NCI-H524 (cell line): ENCODE measurements around the gene VWA1.
"Not testable (repeated sequence)": the region's sequence is repeated elsewhere in the genome, so short reads cannot be mapped to it uniquely, and the experiment has no call there.

Experiments used
- DNase-seq, 2 experiments: peaks; one replicate each; lab custom pipeline; 2025; lab: John Stamatoyannopoulos, UW

Gene VWA1

DNA sequence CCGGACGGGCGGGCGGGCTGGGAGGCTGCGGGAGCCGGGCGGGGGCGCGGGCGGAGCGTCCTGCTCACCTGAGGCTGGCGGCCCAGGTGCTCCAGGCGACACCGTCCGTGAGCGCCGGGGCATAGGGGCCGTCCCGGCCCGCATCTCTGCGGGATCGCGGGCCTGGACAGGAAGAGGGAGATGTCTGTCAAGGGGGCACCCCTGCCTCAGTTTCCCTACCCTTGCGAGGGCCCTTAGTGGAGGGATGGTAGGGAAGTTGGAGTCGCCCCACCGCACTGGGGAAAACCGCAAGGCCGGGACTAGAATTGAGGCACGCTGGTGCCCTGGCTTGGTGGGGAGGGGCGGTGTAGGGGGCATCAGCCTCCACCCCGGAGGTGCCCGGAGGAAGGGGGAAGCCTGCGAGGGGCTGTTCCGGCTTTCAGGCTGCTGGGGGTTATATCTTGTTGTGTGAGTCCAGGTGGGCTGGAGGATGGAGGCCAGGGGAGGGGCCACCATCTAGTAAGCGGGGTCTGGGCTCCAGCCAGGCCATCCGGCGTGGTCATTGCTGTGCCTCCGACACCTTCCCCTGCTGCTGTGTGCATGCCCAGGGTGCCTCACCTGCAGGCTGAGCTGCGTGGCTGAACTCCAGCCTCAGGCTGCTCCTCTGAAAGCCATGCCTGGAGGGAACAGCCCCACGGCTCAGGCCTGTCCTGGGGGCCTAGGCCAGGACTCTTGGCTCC is 580 bp downstream of the VWA1 start:
- no peak for DNase-seq

- DNase-seq, result no peak
These were observed 1.1 kb downstream of the VWA1 start for GRCh38 chr1:1436630-1437032.

GRCh38 chr1:1437033-1437903 is 1.8 kb downstream of the VWA1 start:
- peak; percentile 38 to 73 for DNase-seq

DNA sequence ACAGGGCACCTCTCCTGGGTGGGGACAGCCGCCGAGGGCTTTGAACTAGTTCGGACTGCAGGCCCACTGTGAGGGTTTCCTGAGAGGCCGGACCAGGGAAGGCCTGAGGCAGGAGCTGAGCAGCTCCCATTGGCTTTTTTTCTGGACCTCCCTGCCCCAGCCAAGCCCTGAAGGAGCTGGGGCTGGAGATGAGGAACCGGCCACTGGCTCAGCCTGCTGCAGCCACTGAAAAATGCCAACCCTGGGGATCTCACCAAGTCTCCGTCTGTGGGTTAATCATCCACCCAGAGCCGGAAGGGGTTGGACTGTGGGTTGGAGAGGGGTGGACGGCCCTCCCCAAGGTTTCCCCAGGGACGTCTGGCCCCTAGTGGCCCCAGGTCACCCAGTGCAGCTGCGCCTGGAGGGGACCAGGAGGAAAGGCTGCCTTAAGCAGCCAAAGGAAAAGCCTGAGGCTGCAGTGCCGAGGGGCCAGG is 2.5 kb downstream of the VWA1 start:
- DNase-seq, result no peak

- no peak for DNase-seq
These were observed 3.3 kb downstream of the VWA1 start for GRCh38 chr1:1438531-1439381.

DNA sequence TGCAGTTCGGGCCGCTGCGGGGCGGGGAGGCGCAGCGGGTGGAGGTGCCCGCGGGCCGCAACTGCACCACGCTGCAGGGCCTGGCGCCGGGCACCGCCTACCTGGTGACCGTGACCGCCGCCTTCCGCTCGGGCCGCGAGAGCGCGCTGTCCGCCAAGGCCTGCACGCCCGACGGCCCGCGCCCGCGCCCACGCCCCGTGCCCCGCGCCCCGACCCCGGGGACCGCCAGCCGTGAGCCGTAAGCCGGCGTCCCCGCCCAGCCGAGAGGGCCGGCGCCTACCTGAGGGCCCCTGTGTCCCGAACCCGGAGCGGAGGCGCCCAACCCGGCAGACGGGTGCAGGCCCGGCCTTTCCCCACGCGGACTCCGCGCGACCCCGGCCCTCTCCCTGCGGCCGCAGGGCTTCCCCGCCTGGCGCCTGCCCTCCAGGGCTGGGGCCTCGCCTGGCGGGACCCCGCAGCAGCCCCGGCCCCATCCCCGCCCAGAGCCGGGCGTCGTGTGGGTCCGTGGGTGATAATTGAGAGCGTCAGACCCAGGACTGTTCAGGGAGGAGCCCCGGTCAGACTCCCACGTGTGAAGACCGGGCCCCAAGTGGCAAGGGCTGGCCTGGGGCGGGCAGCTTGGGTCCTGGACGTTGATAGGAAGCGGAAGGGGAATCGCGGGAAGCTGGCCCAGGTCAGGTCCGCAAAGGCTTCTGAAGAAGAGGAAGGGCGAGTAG is 4.2 kb downstream of the VWA1 start:
- DNase-seq, result no peak

- no peak for DNase-seq
These were observed 4.9 kb downstream of the VWA1 start for GRCh38 chr1:1440262-1441001.

GRCh38 chr1:1441002-1441888 is 5.8 kb downstream of the VWA1 start:
- DNase-seq, result peak in 1 of 2 experiments; percentile 50

- DNase-seq, result no peak
These were observed 6.7 kb downstream of the VWA1 start for GRCh38 chr1:1442069-1442770.

GRCh38 chr1:1446631-1447030 is 11.1 kb downstream of the VWA1 start:
- DNase-seq, result not testable (repeated sequence)

- DNase-seq, result no peak
These were observed 13.7 kb downstream of the VWA1 start, which contains the start of gene ATAD3C for GRCh38 chr1:1449099-1449739. ATAD3C (plus strand) TSS chr1:1449689; CDS start chr1:1450684, 995 bp downstream.

DNA sequence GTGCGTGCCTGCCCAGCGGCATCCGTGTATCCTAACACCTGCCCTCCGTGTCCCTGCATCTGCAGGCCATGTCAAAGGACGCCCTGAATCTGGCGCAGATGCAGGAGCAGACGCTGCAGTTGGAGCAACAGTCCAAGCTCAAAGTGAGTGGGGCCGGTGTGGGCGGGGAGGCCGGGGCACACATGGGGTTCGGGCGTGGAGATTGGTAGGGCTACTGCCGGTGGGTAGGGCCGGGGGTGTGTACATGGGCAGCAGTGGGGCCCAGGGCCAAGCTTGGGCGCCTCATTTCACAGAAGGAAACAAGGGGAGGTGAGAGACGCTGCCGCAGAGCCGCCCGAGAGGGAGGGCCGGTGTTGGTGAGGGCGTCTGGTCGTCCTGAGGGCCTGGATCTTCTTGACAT is 15.1 kb downstream of the VWA1 start:
- DNase-seq, result not testable (repeated sequence)

DNA sequence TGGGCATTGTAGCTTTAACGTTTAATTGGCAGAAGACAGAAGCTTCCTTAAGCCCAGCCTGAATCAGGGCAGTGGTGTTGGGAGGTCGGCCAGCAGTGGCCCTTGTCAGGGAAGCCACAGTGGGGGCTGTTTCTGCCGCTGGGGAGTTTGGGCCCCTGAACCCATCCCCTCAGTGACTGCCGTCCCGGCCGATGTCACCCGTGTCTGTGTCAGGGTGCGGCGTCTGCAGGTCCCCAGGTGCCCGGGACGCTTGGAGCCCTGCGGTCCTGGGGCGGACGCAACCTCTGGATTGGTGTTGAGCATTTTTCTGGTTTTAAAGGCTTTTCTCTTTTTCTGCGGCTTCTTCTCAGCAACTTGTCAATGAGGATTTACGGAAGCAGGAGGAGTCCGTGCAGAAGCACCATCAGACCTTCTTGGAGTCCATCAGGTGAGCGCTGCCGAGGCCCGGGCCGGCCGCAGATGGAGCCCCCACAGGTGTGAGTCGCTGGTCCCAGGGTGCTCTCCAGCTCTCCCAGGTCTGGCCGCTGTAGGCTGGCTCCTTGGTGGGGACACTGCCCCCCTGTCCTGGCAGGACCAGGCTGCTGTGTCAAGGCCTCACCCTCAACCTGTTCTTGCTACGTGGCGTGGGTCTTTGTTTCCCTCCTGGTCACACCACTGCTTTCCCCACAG is 16.3 kb downstream of the VWA1 start:
- DNase-seq, result no peak

DNA sequence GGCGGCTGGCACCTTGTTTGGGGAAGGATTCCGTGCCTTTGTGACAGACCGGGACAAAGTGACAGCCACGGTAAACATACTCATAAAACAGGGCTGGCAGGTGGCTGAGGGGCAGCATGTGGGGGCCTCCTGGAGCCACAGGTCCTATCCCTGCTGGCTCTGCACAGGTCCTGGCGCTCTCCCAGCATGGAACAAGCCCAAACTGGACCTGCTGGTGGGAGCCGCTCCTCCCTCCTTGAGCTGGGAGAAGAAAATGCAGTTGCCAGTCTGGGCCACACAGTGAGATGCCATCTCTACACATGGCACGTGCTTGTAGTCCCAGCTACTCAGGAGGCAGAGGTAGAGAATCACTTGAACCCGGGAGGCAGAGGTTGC is 16.9 kb downstream of the VWA1 start:
- DNase-seq, result not testable (repeated sequence)

- DNase-seq, result no peak
These were observed 17.4 kb downstream of the VWA1 start for GRCh38 chr1:1452882-1453281.

DNA sequence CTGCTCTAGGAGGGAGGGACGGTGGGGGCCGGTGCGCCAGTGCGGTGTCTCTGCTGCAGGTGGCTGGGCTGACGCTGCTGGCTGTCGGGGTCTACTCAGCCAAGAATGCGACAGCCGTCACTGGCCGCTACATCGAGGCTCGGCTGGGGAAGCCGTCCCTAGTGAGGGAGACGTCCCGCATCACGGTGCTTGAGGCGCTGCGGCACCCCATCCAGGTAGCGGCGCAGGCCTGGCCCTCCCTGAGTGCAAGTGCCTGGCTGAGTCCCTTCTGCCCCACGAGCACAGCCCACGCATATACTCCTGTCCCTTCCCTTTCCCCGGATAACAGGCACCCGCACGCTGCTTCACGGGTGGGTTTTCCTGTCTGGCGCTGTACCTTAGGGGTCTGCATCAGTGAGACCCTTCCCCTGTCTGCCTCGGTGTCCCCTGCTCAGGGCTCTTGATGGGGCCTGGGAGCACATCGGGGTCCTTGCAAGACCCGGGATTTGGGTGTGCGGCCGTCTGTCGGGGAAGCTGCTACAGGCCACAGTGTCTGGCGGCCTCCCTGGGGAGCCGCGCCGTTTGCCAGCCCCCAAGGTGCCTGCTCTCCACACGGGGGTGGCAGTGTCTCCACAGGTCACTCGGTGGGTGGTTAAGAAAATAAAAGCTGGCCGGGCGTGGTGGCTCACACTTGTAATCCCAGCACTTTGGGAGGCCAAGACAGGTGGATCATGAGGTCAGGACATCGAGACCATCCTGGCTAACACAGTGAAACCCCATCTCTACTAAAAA is 19.0 kb downstream of the VWA1 start:
- not testable (repeated sequence) for DNase-seq

- no peak for DNase-seq
These were observed 19.9 kb downstream of the VWA1 start for GRCh38 chr1:1455366-1455884.
